HG02870 (cell line): ENCODE results near the gene SLC4A2.

Experiments
- ATAC-seq: cut with Tn5 transposase; IDR thresholded peaks from one replicate; pipeline ENCODE4 v1.9.1; 2021; ENCODE audit warnings: mild to moderate bottlenecking, moderate library complexity; ENCODE audit not compliant: unreplicated experiment

SLC4A2 gene

DNA sequence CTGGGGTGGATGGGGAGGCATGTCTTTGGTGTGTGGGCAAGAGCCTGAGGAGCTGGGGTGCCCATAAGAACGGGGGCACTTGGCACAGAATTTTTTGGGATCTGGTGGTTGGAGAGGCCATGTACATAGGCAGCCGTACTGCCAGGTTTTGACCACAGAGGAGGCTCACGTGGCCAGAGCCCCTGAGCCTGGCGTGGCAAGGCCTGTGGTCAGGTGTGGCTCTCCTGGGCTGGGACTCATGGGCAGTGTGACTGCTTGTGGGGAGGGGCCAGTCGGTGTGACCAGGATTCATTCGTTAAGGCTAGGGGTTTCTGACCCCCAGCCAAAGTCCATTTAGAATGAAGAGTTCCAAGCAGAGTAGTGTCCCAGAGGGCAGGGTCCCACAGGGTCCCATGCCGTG is 65.1 kb downstream of the SLC4A2 start:
- ATAC-seq = no peak

DNA sequence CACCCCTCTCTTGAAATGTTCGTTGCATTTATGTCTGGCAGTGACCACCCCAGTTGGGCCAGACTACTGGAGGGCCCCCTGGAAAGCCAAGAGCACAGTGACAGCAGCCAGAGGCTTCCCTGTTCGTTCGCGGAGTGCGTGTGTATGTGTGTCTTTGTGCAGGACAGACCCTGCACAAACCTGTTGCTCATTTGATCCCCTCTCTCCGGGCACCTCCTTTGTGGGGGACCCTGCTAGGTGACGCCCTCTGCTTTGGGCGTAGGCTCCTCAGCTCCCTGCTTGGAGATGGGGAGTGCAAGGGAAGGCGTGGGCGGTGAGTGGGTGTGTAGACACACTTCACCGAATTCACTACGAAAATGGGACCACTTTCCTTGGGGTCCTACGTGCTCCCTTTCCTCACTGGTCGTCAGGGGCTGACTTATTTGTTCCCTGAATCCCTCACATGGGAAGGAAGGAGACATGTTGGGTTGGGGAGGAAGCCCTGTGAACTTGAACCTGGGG is 65.6 kb downstream of the SLC4A2 start:
- no peak for ATAC-seq

DNA sequence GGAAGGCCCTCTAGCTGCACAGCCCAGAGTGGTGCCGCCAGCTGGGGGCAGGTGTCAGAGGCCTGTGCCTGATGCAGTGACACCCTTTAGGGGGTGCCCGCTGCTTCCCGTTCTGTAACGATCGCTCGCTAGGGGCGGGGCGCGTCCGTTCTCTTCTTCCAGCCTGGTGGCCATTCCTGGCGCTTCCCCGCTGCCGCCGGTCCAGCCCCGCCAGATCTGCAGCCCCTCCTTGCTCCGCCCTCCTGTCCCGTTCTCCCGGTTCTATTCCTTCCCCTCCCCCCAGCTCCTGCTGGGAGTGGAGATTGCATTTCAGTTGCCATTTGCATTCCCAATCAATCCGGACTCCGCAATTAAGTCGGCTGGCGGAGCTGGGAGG is 66.1 kb downstream of the SLC4A2 start:
- no peak for ATAC-seq

DNA sequence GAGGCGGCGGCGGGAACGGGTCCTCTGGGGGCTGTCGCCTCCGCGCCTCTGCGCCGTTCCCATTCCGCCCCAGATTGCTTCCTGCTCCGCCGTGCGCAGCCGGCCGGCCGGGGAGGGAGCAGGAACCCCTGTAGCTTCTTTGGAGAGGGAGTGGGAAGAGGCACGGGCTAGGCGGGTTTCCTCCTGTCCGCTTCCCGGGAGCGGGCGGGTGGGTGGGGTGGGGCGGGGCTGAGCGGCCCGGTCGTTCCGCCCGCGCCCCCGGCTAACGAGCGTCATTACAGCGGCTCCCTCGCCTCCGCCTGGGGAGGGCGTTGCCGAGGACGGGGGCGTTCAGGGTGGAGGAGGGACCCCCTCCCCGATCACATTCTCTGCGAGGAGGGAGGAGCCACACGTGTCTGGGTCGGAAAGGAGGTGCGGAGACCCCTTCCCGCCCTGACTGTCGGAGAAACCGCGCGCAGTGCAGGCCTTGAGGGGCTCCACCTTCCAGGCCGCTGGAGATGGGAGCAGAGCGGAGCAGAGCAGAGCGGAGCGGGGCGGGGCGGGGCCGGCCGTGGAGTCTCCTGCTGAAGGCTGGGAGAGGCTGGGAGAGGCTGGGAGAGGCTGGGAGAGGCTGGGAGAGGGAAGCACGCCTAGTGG is 66.6 kb downstream of the SLC4A2 start:
- no peak for ATAC-seq
